RPMI8226 (cell line): ENCODE results near the gene PRDM2.

Source experiments
- DNase-seq: peaks from one replicate; pipeline ENCODE4 v3.0.0-alpha.2; 2015

The PRDM2 gene

GRCh38 chr1:13737398-13737797, 37.4 kb downstream of the PRDM2 start:
- peak; percentile 21 for DNase-seq

GRCh38 chr1:13746342-13746741, 46.4 kb downstream of the PRDM2 start:
- no peak for DNase-seq

GRCh38 chr1:13748610-13749505, 48.9 kb downstream of the PRDM2 start:
- peak; percentile 98 for DNase-seq

DNA sequence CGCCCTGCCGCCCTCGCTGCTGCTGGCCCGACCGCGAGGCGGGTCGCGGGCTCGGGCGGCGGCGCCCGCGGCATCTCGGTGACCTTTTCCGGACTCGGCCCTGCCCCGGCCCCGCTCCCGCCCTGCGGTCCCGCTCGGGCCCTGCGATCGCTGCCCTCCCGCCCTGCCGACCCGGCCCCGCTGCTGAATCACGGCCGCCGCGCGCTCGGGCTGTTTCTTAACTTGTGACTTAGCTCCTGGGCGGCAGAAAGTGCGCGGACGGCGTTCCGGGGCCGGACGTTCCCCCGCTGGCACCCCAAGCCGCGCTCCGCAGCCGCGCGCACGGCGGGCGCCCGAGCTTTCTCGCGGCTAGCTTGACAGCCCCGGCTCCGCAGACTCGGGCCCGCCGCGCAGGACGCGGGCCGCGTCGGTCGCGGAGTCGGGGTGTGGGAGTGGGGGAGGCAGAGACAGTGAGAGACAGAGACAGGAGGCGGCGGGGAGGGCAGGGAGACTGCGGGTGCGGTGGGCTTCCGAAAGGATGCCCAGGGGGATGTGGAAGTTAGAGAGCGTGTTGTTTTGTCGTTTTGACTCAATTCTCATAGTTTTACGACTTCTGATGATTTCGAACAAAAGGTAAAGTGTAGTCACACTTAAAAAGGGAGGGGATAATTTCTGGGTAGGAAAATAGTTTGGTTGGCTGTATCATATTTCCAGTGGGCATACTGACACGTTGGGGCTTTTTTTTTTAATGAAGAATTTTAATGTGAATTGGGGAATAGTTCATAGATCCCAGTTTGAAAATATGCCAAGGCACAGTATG, 49.8 kb downstream of the PRDM2 start:
- peak; percentile 64 for DNase-seq

DNA sequence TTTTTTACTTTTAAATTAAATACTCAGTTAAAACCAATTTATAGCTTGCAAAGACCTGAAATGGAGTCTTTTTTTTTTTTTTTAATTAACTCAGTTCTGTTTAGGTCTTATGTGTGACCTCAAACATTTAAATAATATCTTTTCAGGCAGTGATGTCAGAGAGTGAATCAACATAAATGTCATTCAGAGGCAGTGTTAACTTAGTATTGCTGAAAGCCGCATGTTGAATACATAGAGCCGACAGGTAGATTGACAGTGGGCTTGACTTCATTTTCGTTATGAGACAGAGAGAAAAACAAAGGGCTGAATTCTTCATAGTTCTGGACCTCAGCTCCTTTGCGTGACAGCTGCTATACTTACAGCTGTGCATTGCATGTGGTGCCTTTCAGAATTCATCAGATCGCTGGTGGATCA, 51.5 kb downstream of the PRDM2 start:
- no peak for DNase-seq

DNA sequence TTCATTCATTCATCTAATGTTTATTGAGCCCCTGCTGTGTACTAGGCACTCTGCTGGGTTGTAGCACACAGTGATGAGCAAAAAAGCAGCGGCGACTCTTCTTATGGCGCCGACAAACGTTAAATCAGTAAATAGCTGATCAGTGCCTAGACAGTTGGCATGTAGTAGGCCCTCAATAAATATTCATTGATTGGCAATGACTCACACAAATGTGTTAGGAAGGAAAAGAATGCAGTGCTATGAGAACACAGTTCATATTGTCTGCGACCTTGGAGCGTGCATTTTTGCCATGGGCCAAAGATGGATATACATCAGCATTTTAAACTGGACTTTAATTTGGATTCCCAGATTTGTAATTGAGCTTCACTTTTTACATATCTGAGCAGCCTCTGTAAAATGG, 52.0 kb downstream of the PRDM2 start:
- DNase-seq = no peak

DNA sequence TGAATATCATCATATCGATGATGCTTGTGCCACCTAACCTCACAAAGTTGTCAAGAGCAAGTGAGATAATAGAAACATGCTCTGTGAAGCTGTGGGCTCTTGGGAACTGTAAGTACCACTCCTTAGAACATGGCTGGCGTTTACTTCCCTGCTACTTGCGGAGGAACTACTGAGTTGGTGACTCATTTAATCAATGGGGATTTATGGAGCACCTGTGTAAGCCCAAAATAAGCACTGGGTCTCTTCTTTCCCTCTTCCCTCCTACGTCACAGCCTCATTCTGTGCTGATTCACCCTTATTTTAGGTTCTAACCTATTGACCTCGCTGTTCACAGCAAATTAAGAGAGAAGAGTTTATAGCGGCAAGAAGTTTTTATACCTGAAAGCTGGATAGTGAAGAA, 52.9 kb downstream of the PRDM2 start:
- DNase-seq = no peak

GRCh38 chr1:13753636-13754402, 53.8 kb downstream of the PRDM2 start:
- DNase-seq = no peak

- no peak for DNase-seq
Observed at GRCh38 chr1:13754510-13755103, 54.6 kb downstream of the PRDM2 start.

DNA sequence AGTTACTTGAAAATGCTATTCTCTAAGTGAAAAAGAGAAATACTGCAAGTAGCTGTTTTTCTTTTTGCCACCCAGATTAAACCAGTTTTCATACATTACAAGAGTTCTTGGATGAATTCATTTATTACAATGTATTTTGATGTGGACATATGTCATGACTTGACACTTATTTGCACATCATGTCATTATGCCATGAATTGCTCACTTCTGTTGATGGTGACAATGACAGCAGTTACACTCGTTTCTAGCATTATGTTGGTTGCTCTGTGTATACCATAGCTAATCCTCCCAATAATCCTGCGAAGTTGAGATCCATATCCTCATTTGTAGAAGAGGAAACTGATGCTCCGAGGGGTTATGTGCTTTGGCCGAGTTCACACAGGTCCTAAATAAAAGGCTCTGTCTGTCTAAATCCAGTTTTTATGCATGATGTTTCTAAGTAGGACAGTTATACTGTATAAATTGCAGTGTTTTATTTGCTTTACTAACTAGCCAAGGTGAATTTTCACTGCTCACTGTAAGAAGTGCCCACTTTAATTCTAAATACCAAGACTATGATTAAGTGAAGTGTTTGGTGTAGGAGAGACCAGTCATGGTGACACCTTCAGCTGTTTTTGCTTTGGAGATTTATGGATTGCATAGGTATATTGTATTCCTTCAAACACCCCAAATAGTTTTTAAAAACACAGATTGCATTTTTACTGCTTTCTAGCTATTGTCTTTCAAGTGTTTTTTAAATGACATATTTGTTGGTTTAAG, 56.7 kb downstream of the PRDM2 start:
- no peak for DNase-seq

DNA sequence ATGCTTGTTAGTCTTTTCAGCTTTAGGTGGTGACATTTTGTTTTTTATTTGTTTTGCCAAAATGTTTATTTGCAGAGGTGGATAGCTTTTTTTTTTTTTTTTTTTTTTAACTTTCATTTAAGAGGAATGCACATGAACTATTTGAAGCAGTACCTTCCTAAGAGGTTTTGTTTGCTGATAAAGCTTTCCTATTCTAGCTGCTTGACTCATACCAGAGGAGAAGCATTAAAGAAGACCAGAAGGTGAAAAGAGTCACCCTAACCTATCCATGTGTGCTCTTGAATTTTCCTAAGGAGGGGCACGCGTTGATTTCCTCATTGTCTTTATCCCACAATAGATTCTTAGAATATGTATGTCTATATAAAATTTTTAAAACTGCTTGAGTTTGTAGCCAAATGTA, 57.7 kb downstream of the PRDM2 start:
- DNase-seq = no peak

GRCh38 chr1:13759072-13759471, 59.1 kb downstream of the PRDM2 start:
- DNase-seq = no peak

DNA sequence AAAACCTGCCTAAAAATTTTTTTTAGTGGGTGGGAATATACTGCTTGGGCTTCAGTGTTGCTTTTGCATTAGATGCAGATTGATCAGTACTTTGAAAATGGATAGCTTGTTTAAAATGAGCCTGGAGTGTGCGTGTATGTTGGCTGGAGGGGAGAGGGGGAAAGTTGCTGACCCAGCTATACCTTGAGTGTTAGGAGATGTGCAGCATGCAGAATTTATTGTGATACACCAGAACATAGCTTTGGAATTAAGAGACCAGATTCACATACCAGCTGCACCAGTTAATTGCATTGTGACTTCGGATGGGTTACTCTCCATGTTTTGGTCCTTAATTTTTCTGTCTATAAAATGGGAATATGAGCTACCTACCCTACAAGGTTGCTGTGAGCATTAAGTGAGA, 60.4 kb downstream of the PRDM2 start:
- DNase-seq = no peak

DNA sequence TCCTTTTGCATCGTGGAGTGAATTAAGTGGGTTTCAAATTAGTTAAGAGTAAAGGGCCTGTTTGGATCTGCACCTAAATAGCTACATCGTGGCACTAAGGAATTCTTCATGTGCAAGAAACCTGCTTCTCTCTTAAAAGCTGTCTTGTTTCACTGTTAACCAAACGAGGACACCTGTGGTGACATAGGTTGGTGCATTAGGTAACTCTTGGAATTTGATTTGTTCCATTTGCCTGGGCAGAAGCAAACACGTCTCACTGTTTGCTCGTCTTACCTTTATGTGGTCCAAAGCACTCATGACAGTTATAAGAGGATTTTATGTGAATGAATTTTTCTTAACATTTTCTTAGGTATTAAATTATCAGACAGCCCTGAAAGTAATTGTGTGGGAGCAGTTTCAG, 60.9 kb downstream of the PRDM2 start:
- no peak for DNase-seq

DNA sequence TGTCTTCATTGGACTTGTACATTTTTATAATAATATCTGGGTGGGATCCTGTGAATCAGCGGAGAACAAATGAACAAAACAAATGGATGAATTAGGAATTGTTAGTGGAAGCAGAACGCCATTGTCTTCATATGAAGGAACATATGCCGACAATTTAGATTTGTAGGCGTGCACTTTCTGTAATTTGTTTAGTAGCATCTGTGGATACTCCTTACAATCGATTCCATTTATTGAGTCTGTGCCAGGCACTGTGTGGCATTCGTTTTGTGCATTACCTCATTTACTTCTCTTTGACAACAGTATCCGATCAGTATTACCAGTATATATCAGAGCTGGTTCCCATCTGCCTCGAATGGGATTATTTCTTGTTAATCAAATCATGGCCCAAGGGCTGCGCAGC, 61.9 kb downstream of the PRDM2 start:
- no peak for DNase-seq

- no peak for DNase-seq
Observed at GRCh38 chr1:13762642-13763041, 62.7 kb downstream of the PRDM2 start.

GRCh38 chr1:13763222-13763621, 63.2 kb downstream of the PRDM2 start:
- no peak for DNase-seq

- no peak for DNase-seq
Observed at GRCh38 chr1:13763991-13764390, 64.0 kb downstream of the PRDM2 start.

GRCh38 chr1:13764588-13765332, 64.8 kb downstream of the PRDM2 start:
- no peak for DNase-seq

DNA sequence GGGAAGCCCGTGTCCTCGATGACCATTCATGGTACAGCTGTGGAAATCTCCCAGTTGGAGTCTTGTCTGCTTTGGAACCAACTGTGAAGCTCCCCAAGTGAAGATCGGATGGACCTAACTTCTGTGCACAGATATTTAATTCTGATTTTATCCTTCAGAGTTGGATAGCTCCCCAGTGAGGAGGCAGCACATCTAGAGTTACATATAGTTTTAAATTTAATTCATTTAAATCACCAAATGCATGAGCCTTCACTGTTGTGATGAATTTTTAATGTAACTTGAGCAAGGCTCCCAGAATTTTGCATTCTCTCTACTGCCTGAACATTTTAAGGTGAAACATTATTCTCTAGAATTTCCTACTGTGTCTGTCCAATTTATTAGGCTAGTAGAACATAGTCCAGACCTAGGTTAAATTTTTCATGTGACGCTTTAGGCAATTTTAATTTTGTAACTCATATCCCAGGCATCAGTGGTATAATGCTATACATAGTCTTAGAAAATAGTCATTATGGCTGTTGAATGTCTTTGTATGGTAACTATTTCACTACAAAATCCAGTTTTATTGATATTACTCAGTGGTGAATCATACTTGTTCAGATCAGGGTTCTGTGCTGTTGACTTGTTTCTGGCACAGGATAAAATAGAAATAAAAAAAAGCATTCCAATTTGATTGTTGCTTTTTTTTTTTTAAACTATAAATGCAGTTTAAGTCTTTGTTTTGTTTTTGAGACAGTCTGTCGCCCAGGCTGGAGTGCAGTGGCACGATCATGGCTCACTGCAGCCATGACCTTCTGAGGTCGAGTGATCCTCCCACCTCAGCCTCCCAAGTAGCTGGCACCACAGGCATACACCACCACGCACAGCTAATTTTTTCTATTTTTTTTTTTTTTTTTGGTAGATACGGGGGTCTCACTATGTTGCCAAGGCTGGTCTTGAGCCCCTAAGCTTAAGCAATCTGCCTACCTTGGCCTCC, 66.9 kb downstream of the PRDM2 start:
- DNase-seq = no peak
